HG03045 (cell line): ENCODE data around the gene FOXF2.
"Not testable (repeated sequence)": the region's sequence is repeated elsewhere in the genome, so short reads cannot be mapped to it uniquely, and the experiment has no call there.

ENCODE experiments used
- ATAC-seq: cut with Tn5 transposase; IDR thresholded peaks from one replicate; pipeline ENCODE4 v1.9.1; 2021; ENCODE audit warnings: mild to moderate bottlenecking, moderate library complexity; ENCODE audit not compliant: unreplicated experiment

The FOXF2 gene

GRCh38 chr6:1389369-1390132 is at the start of gene FOXF2:
TSS of gene FOXF2 (plus strand) at chr6:1389576. CDS start at chr6:1389948, 372 bp downstream.
- ATAC-seq = no peak

- ATAC-seq = no peak
These were observed 43.3 kb upstream of the FOXF2 start for GRCh38 chr6:1346101-1346500.

- ATAC-seq = no peak
These were observed 42.8 kb upstream of the FOXF2 start for GRCh38 chr6:1346558-1347091.

- no peak for ATAC-seq
These were observed 42.2 kb upstream of the FOXF2 start for GRCh38 chr6:1347161-1347560.

GRCh38 chr6:1348675-1349074 is 40.7 kb upstream of the FOXF2 start:
- no peak for ATAC-seq

GRCh38 chr6:1349655-1350054 is 39.7 kb upstream of the FOXF2 start:
- no peak for ATAC-seq

- no peak for ATAC-seq
These were observed 37.9 kb upstream of the FOXF2 start for GRCh38 chr6:1351381-1352008.

GRCh38 chr6:1355068-1355467 is 34.3 kb upstream of the FOXF2 start:
- not testable (repeated sequence) for ATAC-seq

GRCh38 chr6:1361717-1362116 is 27.7 kb upstream of the FOXF2 start:
- ATAC-seq = not testable (repeated sequence)

- no peak for ATAC-seq
These were observed 26.7 kb upstream of the FOXF2 start for GRCh38 chr6:1362643-1363042.

- no peak for ATAC-seq
These were observed 26.1 kb upstream of the FOXF2 start for GRCh38 chr6:1363298-1363697.

- no peak for ATAC-seq
These were observed 25.4 kb upstream of the FOXF2 start for GRCh38 chr6:1363729-1364572.

GRCh38 chr6:1364791-1365190 is 24.6 kb upstream of the FOXF2 start:
- ATAC-seq = no peak

- ATAC-seq = no peak
These were observed 23.7 kb upstream of the FOXF2 start for GRCh38 chr6:1365686-1366085.

GRCh38 chr6:1367771-1368170 is 21.6 kb upstream of the FOXF2 start:
- ATAC-seq = no peak

GRCh38 chr6:1368940-1369339 is 20.4 kb upstream of the FOXF2 start:
- ATAC-seq = no peak

- ATAC-seq = not testable (repeated sequence)
These were observed 19.7 kb upstream of the FOXF2 start for GRCh38 chr6:1369695-1370094.

GRCh38 chr6:1371933-1372332 is 17.4 kb upstream of the FOXF2 start:
- ATAC-seq = no peak

GRCh38 chr6:1372690-1373089 is 16.7 kb upstream of the FOXF2 start:
- ATAC-seq = no peak

GRCh38 chr6:1376653-1377052 is 12.7 kb upstream of the FOXF2 start:
- ATAC-seq = no peak

GRCh38 chr6:1377526-1377925 is 11.8 kb upstream of the FOXF2 start:
- no peak for ATAC-seq
